GM03348 (cell line): ENCODE results near the gene MED9.

Experiments used
- DNase-seq: peaks from one replicate; pipeline ENCODE4 v3.0.0; 2012; ENCODE audit warnings: low spot score

Gene MED9

DNA sequence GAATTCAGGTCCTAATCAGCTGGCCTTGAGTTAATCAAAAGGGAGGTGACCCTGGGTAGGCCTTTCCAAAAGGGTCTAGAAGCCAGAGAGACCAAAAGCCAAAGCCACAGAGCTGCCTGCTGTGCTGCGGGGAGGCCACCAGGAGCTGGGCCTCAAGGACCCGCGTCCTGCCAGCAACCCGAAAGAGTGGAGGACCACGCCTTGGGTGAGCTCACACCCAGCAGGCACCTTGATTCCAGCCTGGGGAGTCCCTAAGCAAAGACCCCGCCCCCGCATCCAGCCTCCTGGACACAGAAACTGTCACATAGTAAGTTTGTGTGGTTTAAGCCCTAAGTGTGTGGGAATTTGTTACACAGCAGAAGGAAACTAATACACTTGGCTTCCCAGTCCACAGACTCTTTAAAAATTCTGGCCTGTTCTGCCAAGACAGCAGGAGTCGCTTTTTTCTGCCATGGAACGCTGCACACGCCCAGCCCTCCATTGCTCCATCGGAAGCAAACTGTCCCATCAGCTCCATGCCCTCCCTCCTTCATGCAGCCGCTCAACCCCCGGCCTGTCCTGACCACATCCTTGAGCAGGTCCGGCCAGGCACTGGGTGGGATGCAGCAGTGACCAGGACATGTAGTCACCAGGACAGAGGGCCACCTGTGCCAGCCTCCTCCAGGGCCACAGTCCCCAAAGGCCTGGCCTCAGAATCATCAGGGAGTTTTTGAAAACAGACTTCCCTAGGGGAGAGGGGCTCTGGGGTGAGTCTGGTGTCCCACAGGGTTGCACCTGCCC lies 40.3 kb downstream of the MED9 start:
- no peak for DNase-seq

DNA sequence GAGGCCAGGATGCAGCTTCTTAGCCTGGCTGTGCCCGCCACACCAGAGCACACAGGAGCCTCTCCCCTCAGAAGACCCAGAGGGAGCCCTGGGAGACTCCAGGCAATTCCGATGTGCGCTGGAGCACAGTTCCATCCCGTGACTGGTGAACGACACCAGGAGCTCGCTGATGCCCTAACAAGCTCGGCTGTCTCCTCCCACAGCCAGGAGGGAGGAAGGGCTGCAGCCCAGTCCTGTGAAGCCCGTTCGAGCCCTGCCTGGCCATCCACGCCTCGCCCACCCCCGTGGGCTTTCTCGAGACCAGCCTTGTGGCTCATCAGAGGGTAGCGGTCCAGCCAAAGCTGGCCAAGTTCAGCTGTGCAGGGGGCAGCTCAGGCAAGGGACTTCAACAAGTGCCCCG lies 41.2 kb downstream of the MED9 start:
- no peak for DNase-seq

DNA sequence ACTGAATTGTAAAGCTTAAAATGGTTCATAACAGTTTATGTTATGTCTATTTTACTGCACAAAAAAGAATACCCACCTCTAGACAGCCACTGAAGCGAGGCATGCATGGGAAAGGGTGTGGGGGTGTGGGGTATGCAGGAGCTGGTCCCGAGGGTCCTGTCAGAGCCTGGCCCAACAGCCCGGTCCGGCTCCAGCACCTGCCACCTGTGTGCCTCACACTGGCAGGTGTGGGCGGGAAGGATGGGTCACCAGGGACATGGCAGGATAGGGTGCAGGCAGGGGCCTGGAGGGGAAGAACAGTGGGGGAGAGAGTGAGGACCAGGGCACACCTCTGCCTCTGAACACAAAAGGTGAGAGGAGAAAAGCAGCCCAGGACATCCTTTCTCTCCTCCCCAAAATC lies 42.2 kb downstream of the MED9 start:
- no peak for DNase-seq

DNA sequence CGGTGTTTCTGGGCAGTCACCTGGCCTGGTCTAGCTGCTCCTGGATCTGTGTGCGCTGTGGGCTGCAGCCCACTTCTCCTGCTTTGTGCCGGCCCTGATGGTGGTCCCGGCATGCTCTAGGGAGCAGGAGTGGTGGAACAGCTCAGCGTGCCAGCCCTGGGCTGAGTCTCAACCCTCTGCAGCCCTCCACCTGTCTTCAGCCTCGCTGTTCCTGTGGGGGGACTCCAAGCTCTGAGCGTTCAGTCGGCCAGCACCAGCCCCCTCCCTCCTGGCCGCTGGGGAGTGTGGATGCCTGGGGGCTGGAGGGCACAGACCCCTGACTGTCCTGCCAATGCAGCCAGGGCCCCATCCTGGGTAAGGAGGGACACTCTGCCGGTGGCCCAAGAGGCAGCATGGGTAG lies 43.1 kb downstream of the MED9 start:
- DNase-seq = no peak

DNA sequence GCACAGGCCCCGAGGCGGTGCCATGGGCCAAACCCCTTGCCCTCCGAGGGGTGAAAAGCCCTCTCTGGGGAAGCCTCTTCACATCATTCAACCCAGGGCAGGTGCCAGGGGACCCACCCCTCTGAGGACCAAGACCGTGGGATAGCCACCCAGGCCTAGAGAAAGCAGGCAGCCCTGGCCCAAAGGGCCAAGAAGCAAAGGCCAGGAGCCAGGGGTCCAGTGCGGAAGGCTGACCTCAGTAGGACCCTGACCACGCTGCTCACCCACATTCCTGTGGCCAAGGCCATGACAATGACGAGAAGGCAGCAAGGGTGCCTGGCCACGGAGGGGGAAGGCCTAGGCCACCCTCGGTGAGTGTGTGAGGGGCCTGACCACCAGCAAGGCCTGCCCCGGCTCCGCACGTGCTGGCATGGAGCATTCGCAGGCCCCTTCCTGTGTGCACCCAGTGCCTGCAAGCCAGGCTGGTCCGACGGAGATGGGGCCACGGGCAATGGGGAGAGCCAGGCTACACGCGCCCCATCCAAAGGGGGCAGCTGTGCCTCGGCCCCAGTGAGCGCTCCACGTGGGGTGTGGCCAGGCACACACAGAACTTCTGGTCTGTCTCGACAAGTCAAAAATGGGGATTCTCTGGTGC lies 43.9 kb downstream of the MED9 start:
- DNase-seq = no peak

DNA sequence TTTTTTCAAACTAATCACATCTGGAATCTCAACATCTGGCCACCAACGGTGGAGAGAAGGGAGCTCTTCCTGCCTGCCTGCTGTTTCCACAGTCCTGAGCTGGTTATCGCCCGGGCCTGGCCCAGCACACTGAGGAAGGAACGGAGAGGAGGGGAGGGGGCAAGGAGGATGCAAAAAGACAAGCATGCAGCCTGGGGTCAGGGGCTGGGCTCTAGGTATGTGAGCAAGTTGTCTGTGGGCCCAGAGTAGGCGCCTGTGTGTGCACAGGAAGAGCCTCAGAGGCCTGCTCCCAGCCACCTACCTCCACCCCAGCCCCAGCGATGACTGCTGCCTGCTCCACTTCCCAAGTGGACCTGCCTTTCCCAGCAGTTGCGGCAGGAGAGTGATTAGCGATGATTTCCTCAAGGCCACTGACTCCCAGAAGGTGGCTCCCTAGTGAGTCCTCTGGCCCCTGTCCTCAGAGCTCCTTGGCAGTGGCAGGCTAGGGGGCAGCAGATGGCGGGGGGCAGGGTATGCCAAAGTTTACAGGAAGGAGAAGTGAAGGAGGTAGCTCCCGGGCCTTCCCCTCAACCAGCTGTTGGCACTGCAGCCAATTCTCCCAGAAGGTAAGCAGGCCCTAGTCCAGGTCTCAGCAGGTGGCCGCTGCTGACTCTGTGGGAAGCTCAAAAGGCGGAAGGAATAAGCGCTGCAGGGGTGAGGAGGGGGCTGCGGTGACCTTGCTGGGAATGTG lies 46.4 kb downstream of the MED9 start:
- no peak for DNase-seq

DNA sequence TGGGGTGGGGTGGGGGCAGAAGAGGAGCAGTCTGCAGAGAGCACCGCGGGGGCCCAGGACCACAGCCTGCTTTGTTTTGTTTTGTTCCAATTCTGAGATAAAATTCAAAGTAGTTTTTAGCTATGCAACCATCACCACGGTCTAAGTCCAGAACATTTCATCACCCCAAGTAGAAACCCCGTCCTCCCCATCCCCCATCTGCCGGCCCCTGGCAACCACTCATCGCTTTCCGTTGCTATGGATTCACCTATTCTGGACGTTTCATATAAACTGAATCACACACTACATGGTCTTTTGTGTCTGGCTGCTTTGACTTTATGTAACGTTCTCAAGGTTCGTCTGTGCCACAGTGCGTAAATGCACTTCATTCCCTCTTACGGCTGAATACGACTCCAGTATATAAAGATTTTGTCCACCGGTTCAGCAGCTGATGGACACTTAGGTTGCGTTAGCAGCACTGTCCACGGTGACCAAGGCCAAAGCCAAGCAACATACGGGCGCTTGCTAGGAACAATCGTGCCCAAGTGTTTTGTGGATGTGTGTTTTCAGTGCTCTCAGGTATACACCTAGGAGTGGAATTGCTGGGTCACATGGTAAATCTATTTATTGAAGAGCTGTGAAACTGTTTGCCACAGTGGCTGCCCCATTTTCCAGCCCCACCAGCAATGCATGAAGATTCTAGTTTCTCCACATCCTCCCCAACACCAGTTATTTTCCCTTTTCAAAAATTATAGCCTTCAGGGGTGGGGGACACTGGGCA lies 47.1 kb downstream of the MED9 start:
- no peak for DNase-seq

DNA sequence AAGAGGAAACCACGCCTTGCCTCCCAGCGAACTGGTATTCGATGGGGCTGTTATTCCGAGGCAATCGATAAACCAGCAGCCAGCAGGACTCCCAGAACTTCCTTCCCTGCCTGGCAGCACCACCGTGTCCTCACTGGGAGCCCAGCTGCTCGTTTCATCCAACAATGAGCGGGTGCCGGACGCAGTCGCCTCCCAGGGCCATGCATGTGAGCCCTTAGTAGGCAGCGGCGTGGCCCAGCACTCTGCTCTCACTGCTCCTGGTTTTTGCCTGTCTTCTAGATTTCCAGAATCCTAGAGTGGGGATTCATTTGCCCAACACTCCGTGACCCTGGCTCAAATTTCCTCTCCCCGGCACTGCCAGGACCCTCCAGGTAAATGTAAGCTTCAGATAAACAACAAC lies 48.5 kb downstream of the MED9 start:
- DNase-seq = no peak

DNA sequence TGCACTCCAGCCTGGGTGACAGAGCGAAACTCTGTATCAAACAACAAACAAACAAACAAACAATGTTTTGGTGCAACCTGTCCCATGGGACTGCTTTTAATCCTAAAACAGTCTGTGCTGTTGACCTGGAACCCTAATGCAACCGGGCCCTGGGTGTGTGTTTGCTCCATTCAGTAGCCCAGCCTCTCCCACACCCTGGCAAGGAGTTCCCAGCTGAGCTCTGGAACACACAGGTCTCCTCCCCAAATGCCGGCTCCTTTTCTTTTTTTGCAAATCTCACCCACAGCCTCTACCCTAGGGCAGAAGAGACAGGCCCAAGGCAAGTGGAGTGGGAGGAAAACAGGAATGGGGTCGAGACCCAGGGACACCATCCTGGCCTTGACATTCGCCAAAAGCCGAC lies 49.2 kb downstream of the MED9 start:
- no peak for DNase-seq

DNA sequence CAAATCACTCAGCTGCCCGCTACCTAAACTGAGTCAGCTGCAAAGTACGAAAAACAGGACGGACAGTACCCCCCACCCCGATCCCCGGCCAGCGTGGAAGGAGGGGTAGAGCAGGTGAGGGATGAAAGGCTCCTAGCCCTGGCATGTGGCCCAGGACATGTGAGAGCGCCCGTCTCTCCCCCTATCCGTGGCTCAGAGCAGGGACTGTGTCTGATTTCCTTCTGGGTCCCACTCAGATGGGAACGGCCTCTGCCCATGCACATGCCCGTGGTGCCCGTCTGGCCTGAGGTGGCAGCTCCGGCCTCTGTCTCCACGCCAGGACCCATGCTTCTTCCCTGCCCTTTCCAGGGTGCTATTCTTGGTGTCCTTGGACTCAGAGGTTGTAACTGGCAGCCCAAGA lies 49.6 kb downstream of the MED9 start:
- DNase-seq = no peak

DNA sequence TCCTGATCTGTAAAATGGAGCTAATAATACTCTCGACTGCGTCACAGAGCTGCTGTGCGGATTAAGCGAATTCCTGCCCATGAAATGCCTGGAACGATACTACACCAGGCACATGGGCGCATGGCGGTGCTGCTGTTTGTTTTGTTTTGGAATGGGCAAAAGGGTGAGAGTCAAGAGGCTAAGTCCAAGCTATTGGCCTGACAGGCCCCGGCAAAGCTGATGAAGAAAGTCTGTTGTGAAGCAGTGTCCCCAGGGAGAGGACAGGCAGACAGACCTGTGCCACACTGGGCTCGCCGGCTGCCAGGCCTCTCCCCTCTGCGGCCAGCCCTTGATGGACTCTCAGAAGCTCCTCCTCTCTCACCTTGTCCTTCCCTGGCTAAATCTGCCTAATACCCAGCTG lies 50.7 kb downstream of the MED9 start:
- DNase-seq = no peak

DNA sequence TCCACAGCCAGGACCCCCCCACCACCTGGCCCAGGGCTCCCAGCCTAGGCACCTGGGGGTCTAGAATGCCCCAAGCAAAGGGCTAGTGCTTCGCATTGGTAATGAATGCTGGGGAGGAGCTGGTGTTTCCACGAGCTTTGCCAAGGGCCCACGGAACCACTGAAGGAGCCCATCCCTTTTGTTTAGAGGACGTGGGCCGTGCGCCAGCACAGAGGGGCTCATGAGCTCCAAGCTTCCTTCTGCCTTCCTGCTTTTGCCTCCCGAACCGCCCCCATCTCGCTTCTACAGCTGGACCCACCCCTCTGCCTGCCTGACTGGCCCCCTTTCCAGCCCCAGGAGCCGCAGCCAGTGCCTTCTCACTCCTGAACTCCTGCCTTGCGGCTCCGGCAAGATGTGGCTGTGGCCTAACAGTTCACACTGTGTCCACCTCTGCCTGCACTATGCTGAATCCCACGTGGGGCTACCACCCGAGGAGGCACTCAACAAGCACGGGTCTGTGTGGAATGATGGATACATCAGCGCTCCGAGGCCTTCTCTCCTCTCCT lies 51.2 kb downstream of the MED9 start:
- DNase-seq = no peak

DNA sequence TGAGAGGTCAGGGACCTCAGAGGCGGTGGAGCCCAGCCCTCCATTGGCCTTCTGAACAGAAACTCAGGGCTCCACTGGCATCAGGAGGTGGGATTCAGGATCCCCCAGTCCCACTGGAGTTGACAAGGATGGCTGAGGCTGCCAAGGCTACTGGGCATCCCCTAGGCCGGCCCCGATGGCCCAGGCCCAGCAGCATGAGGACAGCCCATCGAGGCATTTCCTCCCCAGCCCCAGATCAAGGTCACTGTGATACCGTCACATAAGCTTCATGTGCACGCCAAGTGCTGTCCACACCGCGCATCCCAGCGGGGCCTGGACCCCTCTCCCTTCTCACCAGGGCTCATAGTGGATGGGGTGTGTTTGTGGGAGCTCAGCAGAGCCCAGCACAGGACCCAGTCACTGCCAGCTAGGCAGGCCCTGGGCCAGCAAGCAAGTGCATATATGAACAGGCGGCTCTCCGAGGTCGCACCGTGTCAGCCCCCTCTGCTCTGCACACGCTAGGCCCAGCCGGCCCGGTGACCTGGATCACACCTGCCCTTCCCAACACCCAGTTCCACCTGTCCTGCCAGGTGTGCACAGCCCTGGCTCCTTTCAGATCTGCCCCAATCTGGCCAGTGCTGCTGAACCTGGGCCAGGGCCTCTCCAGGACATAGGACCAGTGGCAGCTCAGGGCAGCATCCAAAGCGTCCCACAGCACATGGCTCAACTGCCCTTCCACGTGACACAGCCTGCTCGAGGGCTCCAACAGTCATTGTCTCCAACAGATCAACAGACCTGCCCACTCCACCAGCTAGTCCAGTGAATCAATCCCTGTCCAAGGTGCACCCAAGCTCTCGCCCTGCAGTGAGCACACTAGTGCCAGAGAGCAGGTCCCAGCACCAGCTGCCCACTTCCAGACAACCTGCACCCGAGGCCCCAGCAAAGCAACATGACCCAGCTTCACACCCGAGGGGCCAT lies 52.2 kb downstream of the MED9 start:
- no peak for DNase-seq

DNA sequence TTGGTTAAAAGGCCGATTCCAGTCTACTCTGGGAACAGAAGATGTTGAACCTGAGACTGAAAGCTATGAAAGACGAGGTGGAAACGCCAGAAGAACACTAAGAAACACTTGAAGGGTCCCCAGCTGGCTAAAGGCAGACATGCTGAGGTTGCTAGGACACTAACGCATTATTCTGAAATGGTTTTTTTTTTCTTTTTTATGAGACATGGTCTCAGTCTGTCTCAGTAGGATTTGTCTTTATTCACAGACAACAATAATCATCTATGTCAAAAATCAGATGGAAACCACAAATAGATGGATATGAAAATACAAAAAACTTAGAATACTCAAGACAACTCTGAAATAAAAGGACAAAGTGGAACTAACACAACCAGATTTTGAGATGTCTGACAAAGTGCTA lies 54.4 kb downstream of the MED9 start:
- no peak for DNase-seq

DNA sequence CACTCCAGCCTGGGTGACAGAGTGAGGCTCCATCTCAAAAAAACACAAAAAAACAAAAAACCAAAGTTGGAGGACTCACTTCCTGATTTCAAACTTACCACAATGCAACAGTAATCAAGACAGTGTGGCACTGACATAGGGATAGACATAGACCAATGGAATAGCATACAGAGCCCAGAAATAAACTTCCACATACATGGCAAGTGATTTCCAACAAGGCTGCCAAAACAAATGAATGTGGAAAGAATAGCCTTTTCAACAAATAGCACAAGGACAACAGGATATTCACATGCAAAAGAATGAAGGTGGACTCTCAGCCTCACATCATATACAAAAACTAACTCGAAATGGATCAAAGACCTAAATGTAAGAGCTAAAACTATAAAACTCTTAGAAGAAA lies 56.2 kb downstream of the MED9 start:
- no peak for DNase-seq

DNA sequence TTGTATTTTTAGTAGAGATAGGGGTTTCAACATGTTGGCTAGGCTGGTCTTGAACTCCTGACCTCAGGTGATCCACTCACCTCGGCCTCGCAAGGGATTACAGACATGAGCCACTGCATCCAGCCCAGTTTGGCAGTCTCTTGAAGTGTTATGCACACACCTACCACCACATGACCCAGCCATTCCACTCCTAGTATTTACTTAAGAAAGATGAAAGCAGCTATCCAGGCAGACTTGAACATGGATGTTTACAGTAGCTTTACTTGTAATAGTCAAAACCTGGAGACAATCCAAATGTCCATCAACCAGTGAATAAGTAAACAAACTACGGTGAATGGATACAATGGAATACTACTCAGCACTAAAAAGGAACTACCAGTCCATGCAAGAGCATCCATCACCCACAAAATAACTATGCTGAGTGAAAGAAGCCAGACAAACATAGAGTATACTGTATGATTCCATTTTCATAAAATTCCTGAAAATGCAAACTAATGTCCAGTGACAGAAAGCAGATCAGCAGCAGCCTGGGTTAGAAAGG lies 57.2 kb downstream of the MED9 start:
- no peak for DNase-seq

DNA sequence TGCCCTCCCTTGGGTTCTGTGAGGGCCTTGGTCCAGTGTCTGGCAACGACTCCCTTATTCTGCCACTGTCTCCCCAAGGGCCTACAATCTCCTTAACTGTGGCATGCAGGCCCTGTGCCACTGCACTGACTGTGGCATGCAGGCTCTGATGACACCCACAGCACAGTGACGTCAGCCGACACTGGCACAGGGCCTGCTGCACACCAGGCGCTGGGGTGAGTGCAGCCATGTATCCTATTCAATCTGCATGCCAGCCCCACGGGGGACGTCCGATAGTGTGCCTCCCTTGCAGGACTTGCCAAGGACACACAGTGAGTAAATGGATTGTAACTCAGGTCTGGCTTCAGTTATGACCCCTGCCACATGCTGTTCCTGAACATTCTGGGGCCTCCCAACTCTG lies 59.2 kb downstream of the MED9 start:
- peak; percentile 37 for DNase-seq

DNA sequence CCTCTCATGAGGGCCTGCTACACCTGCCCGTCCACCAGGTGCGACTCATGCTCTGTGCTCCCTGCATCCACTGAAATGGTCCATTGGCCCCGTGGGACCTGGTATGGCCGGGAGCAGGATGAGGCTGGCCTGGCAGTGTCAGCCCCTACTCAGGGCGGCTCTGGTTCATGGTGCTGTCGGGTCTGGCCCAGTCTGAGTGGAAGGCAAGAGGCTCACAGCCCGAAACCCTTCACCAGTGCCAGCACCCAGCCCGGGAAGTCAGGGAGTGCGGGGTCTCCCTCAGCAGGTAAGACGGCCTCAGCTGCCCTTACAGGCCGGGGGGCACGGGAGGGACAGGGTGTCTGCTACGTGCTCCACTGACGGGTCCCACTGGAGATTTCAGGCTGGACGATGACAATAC lies 59.9 kb downstream of the MED9 start:
- no peak for DNase-seq

DNA sequence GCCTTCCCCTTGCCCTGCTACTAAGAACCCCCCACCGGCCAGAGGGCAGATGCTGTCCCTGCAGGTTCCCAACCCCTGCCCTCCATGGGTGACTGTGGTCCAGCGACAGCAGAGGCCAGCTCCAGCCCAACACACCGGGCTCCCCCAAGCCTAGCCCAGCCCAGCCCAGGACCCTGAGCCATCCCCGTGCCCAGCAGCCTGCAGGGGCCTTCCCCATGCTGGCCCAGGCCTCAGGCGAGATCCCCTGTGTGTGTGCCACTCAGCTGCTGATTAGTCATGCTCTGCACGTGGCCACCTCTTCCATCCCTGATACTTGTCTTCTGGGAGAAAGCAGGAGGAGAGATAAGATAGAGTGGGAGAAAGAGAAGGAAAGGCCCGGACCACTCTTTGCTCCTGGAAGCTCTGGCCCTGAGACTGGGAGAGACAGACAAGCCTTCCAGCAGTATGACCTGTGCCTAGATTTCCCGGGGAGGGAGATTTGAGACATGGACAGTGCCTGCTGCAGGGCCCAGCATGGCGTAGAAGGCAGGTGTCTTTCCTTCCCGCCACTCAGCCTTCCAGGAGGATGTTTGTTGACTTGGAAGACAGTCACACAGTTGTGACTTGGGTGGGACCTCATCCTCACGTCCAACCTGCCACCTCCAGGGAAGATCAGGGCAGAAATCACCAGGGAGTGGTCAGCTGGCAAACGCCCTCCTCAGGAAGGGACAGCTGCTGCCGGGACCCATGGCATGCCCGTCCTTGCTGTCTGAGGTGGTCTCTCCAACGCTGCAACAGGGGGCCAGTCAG lies 60.7 kb downstream of the MED9 start:
- no peak for DNase-seq
